Measurements from ENCODE around the gene IFFO2. TPM values are rescaled to one million over a fixed set of nuclear protein-coding genes. Genes with fewer than 3 reads are reported as not detected.
"Not testable (repeated sequence)": the region's sequence is repeated elsewhere in the genome, so short reads cannot be mapped to it uniquely, and the experiment has no call there.

Gene IFFO2
- total RNA-seq, 2 donors from 2014 or later = 24.8 to 27.7 TPM

- H3K27ac ChIP-seq = no peak overlapping the region
- TF ChIP-seq CTCF (IDR thresholded peaks at IDR 0.05) = no peak
- H3K4me3 ChIP-seq = no peak overlapping the region
- H3K36me3 ChIP-seq = no peaks in the 10 kb centered on the region
- H3K9me3 ChIP-seq = no peaks in the 10 kb centered on the region
- DNase-seq (ENCODE audit: low spot score) (no peak), ATAC-seq (ENCODE audit: insufficient number of reproducible peaks, low FRiP score, low read depth) (no peak)
- peaks cover 7 to 16% of the 10 kb centered on the region in 2 donors for H3K4me1 ChIP-seq (ENCODE audit: control insufficient read depth in 1 of 2, low read depth in 2 of 2)
- H3K27me3 ChIP-seq (replicated peaks; ENCODE audit: insufficient read depth) = no peaks in the 10 kb centered on the region
These were observed 57.0 kb downstream of the IFFO2 start for GRCh38 chr1:18899363-18900049.

- Histone ChIP-seq H3K4me1 (ENCODE audit: control insufficient read depth in 1 of 2, low read depth in 2 of 2) (peaks cover 7 to 13% of the 10 kb centered on the region in 2 donors), H3K27me3 (replicated peaks; ENCODE audit: insufficient read depth) (no peaks in the 10 kb centered on the region), H3K27ac (no peak overlapping the region), H3K4me3 (no peak overlapping the region), H3K9me3 (no peaks in the 10 kb centered on the region), H3K36me3 (no peaks in the 10 kb centered on the region)
- DNase-seq (ENCODE audit: low spot score) = no peak
- no peak for ATAC-seq (ENCODE audit: insufficient number of reproducible peaks, low FRiP score, low read depth)
- TF ChIP-seq CTCF (IDR thresholded peaks at IDR 0.05) = no peak
These were observed 57.9 kb downstream of the IFFO2 start for GRCh38 chr1:18898567-18898966.

- no peaks in the 10 kb centered on the region for H3K36me3 ChIP-seq
- no peak for ATAC-seq (ENCODE audit: insufficient number of reproducible peaks, low FRiP score, low read depth)
- TF ChIP-seq CTCF (IDR thresholded peaks at IDR 0.05) = no peak
These were observed 61.2 kb downstream of the IFFO2 start for GRCh38 chr1:18895317-18895716.

GRCh38 chr1:18893120-18893519, 63.4 kb downstream of the IFFO2 start:
- no peak for TF ChIP-seq CTCF (IDR thresholded peaks at IDR 0.05)
- H3K27ac ChIP-seq = no peak overlapping the region
- H3K36me3 ChIP-seq = no peaks in the 10 kb centered on the region
- H3K4me1 ChIP-seq (ENCODE audit: control insufficient read depth in 1 of 2, low read depth in 2 of 2) = peaks cover 5 to 25% of the 10 kb centered on the region in 2 donors
- ATAC-seq (ENCODE audit: insufficient number of reproducible peaks, low FRiP score, low read depth) = no peak
- H3K9me3 ChIP-seq = no peaks in the 10 kb centered on the region
- H3K4me3 ChIP-seq = no peak overlapping the region
- H3K27me3 ChIP-seq (replicated peaks; ENCODE audit: insufficient read depth) = no peaks in the 10 kb centered on the region
- no peak for DNase-seq (ENCODE audit: low spot score)

More at GRCh38 chr1:18895317-18895716, 61.2 kb downstream of the IFFO2 start:
- H3K27ac ChIP-seq = no peak overlapping the region
- no peaks in the 10 kb centered on the region for H3K9me3 ChIP-seq
- no peak overlapping the region for H3K4me3 ChIP-seq
- DNase-seq (ENCODE audit: low spot score) = no peak
- no peaks in the 10 kb centered on the region for H3K27me3 ChIP-seq (replicated peaks; ENCODE audit: insufficient read depth)
- peaks cover 5 to 18% of the 10 kb centered on the region in 2 donors for H3K4me1 ChIP-seq (ENCODE audit: control insufficient read depth in 1 of 2, low read depth in 2 of 2)

GRCh38 chr1:18891858-18892257, 64.6 kb downstream of the IFFO2 start:
- H3K9me3 ChIP-seq; H3K4me3 ChIP-seq; H3K36me3 ChIP-seq; H3K27me3 ChIP-seq (replicated peaks; ENCODE audit: insufficient read depth); ATAC-seq (ENCODE audit: insufficient number of reproducible peaks, low FRiP score, low read depth); DNase-seq (ENCODE audit: low spot score): not testable (repeated sequence)
- Histone ChIP-seq H3K4me1 (ENCODE audit: control insufficient read depth in 1 of 2, low read depth in 2 of 2) (peaks cover 5 to 25% of the 10 kb centered on the region in 2 donors), H3K27ac (peak overlapping the region in 1 of 2 donors; percentile 66)

GRCh38 chr1:18891426-18891780, 65.1 kb downstream of the IFFO2 start:
- no peak for ATAC-seq (ENCODE audit: insufficient number of reproducible peaks, low FRiP score, low read depth)
- Histone ChIP-seq H3K36me3 (no peaks in the 10 kb centered on the region), H3K4me1 (ENCODE audit: control insufficient read depth in 1 of 2, low read depth in 2 of 2) (peaks cover 5 to 25% of the 10 kb centered on the region in 2 donors), H3K4me3 (no peak overlapping the region), H3K27me3 (replicated peaks; ENCODE audit: insufficient read depth) (no peaks in the 10 kb centered on the region), H3K27ac (peak overlapping the region; percentile 66 to 67), H3K9me3 (no peaks in the 10 kb centered on the region)
- no peak for DNase-seq (ENCODE audit: low spot score)
- TF ChIP-seq CTCF (IDR thresholded peaks at IDR 0.05) = no peak
